Measurements from ENCODE around the gene CAMK2A.

DNA sequence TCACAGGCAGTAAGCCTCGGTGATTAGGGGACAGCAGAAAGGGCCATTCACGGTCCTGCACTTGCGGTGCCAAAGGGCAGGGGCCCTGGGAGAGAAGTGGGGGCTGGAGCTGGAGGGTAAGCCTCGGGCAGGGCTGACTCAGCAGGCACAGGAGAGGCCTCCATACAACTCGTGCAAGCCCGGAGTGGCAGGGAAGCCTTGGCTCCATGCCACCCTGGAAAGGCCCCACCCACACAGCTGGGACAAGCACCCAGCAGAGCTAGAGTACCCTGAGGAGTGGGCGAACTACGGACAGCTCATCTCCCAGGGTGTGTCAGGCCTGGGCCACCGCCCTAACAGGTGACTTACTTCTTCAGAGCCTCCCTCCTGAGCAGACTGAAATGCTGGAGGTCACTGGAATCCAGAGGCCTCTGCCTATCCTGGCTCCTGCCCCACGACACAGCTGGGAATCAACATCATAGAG is 5.6 kb upstream of the CAMK2A start:
- TF ChIP-seq, protein P1, sequence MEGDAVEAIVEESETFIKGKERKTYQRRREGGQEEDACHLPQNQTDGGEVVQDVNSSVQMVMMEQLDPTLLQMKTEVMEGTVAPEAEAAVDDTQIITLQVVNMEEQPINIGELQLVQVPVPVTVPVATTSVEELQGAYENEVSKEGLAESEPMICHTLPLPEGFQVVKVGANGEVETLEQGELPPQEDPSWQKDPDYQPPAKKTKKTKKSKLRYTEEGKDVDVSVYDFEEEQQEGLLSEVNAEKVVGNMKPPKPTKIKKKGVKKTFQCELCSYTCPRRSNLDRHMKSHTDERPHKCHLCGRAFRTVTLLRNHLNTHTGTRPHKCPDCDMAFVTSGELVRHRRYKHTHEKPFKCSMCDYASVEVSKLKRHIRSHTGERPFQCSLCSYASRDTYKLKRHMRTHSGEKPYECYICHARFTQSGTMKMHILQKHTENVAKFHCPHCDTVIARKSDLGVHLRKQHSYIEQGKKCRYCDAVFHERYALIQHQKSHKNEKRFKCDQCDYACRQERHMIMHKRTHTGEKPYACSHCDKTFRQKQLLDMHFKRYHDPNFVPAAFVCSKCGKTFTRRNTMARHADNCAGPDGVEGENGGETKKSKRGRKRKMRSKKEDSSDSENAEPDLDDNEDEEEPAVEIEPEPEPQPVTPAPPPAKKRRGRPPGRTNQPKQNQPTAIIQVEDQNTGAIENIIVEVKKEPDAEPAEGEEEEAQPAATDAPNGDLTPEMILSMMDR (IDR thresholded peaks at IDR 0.05; ENCODE audit: insufficient read depth, low read depth, low read length): no peak
- TF ChIP-seq EZH2 (IDR thresholded peaks at IDR 0.05; ENCODE audit: insufficient read depth, low read length): no peak
